NK-92 (cell line): ENCODE data around the gene STX1A.

Experiments
- DNase-seq: peaks from one replicate; lab custom pipeline; 2025; ENCODE audit not compliant: unreplicated experiment; lab: John Stamatoyannopoulos, UW

The STX1A gene

DNA sequence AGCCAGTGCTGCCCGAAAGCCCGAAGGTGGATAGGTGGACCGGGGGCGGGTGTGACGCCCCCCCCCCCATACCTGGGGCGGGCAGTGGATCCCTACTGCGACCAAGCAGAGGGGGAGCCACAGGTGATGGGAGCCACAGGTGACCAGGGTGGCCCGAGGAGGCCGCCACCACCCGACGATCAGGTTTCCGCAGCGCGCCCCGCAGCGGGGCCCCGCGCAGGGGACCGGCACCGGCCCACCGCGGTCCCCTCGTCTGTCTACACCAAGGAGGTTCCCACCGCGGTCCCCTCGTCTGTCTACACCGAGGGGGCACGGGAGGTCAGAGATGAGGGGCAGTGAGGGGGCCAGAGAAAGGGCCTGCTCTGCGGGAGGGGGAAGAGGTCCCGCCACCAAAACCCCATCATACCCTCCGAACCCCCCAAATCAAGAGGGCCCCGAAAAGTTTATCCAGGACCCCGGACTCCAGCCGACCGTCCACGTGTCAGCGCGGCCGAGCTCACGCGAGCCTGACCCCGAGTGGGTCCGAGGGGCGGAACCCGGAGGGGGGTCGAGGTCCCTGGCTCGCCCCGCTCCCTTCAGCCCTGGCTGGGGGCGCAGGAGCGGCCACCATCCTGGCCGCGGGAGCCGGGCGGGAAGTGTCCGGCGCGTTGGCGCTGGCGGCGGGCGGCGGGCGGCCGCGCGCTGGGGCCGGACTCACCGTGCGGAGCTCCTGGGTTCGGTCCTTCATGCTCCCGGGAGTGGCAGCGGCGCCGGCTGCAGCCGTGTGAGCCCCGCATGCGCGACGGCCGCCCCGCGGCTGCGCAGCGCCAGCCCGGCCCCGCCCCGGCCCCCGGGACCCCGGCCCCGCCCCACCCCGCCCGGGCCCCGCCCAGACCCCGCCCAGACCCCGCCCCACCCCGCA is at the start of gene STX1A:
TSS of gene STX1A (minus strand) at position 765 of the 901 bp plus-strand sequence. CDS start at position 727, 38 bp downstream.
- DNase-seq, result no peak

GRCh38 chr7:73768641-73769480 is 49.4 kb upstream of the STX1A start:
- no peak for DNase-seq

- no peak for DNase-seq
These were observed 47.2 kb upstream of the STX1A start for GRCh38 chr7:73766556-73767229.

DNA sequence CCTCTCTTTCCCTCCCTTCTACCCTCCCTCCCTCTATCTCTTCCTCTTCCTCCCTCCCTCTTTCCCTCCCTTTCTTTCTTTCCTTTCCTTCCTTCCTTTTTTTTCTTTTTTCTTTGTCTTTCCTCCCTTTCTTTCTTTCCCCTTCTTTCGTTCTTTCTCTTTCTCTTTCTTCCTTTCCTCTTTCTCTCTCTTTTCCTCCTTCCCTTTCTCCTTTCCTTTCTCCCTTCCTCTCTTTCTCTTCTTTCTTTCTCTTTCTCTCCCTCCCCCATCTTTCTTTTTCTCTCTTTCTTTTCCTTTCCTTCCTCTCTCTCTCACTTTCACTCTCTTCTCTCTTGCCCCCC is 43.2 kb upstream of the STX1A start:
- no peak for DNase-seq

DNA sequence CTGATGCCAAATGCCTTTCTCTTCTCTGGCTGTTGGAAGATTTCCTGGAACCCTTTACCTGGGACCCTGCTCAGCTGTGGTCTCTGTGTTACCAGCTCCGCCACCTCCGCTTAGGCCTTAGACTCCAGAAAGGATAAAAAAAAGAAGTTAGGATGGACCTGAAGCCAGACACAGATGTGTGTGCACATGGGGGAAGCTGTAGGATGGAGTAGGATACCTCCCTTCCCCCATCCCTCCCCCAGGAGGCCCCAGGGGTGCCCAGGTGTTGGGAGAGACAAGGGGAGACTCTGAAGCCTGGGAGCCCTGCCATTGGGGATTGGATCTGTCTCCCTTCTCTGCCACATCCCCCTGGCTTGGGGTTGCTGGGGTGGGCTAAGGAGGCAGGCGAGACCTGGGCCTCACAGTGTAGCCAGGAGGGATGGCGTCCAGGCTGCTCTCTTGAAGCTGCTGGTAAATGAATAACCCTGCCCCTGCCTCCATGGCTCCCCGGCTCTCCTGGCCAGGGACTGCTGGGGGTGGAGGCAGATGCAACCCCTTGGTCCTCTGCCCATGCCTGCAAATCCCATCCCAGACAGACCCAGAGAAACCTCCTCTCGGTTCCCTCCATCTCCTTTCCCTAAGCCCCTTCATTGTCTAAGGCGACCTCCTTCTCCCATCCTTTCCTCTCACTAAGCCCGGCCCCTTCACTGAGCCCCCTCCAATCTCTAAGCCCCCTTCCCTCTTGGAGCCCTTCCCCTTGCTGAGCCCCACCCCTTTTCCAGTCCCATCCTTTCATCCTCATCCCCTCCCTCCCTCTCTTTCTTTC is 42.6 kb upstream of the STX1A start:
- no peak for DNase-seq

GRCh38 chr7:73758581-73759138 is 39.2 kb upstream of the STX1A start:
- no peak for DNase-seq

DNA sequence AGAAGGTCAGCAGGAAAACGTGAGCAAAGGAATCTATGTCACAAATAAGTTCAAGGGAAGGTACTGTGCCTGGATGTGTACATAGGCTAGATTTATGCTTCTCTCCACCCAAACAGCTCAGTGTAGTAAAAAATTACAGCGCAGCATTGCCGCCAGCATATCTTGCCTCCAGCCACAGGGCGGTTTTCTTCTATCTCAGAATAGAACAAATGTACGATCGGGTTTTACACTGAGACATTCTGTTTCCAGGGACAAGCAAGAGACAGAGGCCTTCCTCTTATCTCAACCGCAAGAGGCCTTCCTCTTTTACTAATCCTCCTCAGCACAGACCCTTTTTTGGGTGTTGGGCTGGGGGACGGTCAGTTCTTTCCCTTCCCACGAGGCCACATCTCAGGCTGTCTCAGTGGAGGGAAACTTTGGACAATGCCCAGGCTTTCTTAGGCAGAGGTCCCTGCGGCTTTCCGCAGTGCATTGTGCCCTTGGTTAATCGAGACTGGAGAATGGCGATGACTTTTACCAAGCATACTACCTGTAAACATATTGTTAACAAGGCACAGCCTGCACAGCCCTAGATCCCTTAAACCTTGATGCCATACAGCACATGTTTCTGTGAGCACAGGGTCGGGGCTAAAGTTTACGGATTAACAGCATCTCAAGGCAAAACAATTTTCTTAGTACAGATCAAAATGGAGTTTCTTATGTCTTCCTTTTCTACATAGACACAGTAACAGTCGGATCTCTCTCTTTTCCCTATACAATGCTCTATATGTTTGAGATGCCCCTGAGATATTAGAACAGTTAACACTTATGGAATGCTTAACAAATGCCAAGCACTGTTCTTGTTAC is 30.7 kb upstream of the STX1A start:
- DNase-seq, result no peak

- no peak for DNase-seq
These were observed 26.9 kb upstream of the STX1A start for GRCh38 chr7:73746378-73746777.

GRCh38 chr7:73742753-73743641 is 23.5 kb upstream of the STX1A start:
- DNase-seq, result no peak

DNA sequence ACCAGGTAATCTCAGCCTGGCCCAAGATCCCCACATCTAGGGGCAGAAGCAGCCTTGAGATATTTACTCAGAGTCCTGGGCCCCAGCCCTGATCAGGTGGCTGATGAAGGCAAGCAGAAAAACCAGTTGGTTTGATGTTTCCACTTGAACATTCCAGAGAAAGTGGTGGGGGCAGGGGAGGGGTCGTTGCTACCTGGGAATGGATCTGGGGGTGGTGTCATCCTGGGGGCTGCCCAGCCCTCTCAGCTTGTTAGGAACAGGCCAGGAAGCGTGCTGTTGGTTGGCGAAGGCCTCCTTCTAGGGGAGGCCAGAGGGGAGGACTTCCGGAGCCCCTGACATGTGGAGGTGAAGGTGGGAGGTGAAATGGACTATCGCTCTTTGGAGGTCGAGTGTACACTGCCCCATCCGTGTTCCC is 22.9 kb upstream of the STX1A start:
- no peak for DNase-seq

DNA sequence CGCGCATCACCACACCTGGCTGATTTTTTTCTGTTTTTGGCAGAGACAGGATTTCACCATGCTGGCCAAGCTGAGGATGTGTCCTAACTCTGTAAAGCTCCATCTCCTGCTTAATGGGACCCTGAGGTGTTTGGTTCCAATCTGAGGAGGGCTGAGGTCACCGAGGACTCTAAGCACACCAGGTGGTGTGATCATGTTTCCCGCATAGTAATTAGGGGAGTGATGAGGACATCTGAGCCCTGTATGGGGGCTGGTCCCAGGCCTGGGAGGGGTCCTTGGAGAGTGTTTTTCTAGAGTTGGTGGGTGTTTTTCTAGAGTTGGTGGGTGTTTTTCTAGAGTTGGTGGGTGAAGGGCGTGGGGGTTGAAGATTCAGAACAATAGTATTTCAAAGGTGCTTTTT is 22.1 kb upstream of the STX1A start:
- no peak for DNase-seq

GRCh38 chr7:73740771-73741170 is 21.3 kb upstream of the STX1A start:
- no peak for DNase-seq

DNA sequence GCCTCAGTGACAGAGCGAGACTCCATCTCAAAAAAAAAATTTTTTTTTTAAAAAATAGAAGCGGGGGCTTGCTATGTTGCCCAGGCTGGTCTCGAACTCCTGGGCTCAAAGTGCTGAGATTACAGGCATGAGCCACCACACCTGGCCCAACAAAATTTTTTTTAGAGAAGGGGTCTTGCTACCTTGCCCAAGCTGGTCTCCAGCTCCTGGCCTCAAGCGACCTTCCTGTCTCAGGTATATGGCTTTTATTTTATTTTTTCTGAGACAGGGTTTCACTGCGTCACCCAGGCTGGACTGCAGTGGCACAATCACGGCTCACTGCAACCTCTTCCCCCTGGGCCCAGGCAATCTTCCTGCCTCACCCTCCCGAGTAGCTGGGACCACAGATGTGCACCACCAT is 20.7 kb upstream of the STX1A start:
- DNase-seq, result no peak

DNA sequence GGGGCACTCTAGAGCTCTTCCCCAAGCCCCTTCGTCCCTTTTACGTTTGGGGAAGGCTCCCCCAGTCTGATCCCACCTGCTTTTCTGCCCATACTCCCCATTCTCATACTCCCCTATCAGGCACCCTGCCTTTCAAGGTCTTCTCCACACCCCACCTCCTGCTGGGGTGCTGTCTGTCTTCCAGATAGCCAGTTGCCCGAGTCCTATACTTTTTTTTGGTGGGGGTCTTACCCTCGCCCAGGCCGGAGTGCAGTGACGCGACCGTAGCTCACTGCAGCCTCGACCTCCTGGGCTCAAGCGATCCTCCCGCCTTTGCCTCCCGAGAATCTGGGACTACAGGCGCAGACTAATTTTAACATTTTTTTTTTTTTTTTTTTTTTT is 19.9 kb upstream of the STX1A start:
- no peak for DNase-seq

DNA sequence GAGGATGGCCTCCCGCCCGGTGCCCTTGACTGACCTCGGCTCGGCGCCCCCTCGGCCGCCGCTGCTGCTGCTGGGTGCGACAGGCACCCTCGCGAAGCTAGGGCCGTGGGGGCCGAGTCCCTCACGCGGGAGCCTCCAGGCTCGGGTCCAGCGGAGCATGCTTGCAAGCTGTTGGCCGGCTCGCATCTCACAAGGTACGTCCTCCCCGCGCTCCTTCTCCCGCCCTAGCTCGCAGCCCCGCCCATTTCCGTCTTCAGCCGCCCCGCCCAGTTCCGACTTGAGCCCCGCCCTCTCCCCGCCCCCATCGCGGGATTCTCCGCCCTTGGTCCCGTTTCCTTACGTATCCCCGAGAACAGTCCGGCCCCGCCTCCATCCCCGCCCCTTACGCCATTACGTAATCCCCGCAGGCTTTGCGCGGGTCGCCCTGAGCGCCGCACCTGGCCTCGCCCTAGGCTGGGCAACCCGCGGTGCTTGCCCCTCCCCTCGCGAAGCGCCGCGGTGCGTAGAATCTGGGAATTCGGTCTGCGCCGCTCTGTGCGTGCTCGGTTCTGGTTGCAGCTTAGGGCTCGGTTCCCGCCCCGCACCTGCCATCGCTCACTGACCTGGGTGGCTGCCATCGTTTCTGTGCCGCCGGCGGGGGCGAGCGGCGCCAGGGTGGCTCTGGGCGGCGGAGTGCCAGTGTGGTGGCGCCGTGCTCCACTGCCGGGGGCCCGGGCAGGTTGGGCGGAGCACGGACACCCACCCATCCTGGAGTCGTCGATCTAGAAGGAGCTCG is 19.3 kb upstream of the STX1A start, which contains the start of gene ABHD11:
TSS of gene ABHD11 (minus strand) at position 191 of the 775 bp plus-strand sequence. CDS start at position 159, 32 bp downstream.
- peak; percentile 75 for DNase-seq

DNA sequence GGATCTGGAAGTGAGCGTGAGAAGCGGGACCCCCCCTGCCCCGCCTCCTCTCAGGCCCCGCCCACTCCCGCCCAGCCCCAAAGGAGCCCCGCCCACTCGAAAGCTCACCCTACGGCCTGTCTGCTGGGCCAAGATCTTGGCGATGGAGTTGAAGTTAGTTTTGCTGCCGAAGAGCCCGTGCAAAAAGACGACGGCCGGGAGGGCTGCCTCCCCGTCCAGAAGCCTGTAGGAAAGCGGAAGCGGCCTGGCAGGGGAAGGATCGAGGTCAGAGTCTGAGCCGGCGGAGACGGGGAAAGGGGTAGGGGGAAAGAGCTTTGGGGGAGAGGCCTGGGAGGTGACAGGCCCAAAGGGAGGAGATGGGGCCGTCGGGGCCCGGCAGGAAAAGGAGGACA is 18.7 kb upstream of the STX1A start:
- DNase-seq, result no peak

- DNase-seq, result no peak
These were observed 18.2 kb upstream of the STX1A start for GRCh38 chr7:73737491-73738219.
